GM12878 (cell line): ENCODE data around the gene ZDHHC11. TPM values are rescaled to one million over a fixed set of nuclear protein-coding genes. Genes with fewer than 3 reads are reported as not detected.

Experiments
- CBFB ChIP-seq: IDR thresholded peaks from 2 replicates; pipeline ENCODE4 v1.6.1; 2016; ENCODE audit warnings: antibody characterized with exemption, low read depth
- HDGF ChIP-seq: fragments of 450-650 bp; IDR thresholded peaks from 2 replicates; pipeline ENCODE4 v1.6.1; 2016; ENCODE audit warnings: antibody characterized with exemption
- MTA3 ChIP-seq: IDR thresholded peaks from 2 replicates; pipeline ENCODE4 v1.6.1; 2012; ENCODE audit warnings: low read length, inconsistent platforms, borderline replicate concordance
- NR2C1 ChIP-seq: fragments of 450-650 bp; IDR thresholded peaks from 2 replicates; pipeline ENCODE4 v1.6.1; 2017; ENCODE audit warnings: antibody characterized with exemption, mild to moderate bottlenecking, moderate library complexity
- polyA plus RNA-seq, 11 experiments: library from polyadenylated mRNA; depleted of rRNA in 4 of 11; unstranded in 6 of 11; stranded (reverse) in 5 of 11; fragments of >200 nt; fragmentation: Nextera tagmentation in 4 of 11; fragmentation: Illumina TruSeq in 1 of 11; extraction: Ambion mirVana in 4 of 11; extraction: Trizol in 1 of 11; gene quantifications; 1 replicate in 1 of 11; 2 replicates in 10 of 11; pipeline versions ENCODE4 v1.2.1 to v1.2.3, GENCODE V29; 2011 to 2016; ENCODE audit warnings: inconsistent platforms in 2 of 11, missing spikeins in 2 of 11, low read depth in 1 of 11
- total RNA-seq, 4 experiments: library from RNA; depleted of rRNA in 3 of 4; stranded (reverse); fragments of >200 nt in 3 of 4; fragmentation: Illumina TruSeq in 1 of 4; extraction: Trizol in 1 of 4; gene quantifications; 2 replicates each; pipeline versions ENCODE4 v1.2.1 to v1.2.3, GENCODE V29; 2013 to 2021
- TF ChIP-seq, protein P1 (sequence below): fragments of 450-650 bp; formaldehyde crosslinking; IDR thresholded peaks from 2 replicates; pipeline ENCODE4 v1.4.0; 2022; ENCODE audit warnings: mild to moderate bottlenecking, moderate library complexity
- TF ChIP-seq, protein P2 (sequence below): fragments of 450-650 bp; IDR thresholded peaks from 2 replicates; pipeline ENCODE4 v1.6.1; 2017; ENCODE audit warnings: mild to moderate bottlenecking
- TF ChIP-seq, protein P3 (sequence below): IDR thresholded peaks from 2 replicates; pipeline ENCODE4 v1.6.1; 2012; ENCODE audit warnings: improper control_type of control experiment, low read depth, low read length; ENCODE audit not compliant: insufficient replicate concordance

Gene ZDHHC11
- total and polyA plus RNA-seq, 10 of the 15 experiments (the other 5 are each of a cell fraction or from before 2014, with no cell fraction given): 0.04 to 1.4 (median 0.30) TPM

DNA sequence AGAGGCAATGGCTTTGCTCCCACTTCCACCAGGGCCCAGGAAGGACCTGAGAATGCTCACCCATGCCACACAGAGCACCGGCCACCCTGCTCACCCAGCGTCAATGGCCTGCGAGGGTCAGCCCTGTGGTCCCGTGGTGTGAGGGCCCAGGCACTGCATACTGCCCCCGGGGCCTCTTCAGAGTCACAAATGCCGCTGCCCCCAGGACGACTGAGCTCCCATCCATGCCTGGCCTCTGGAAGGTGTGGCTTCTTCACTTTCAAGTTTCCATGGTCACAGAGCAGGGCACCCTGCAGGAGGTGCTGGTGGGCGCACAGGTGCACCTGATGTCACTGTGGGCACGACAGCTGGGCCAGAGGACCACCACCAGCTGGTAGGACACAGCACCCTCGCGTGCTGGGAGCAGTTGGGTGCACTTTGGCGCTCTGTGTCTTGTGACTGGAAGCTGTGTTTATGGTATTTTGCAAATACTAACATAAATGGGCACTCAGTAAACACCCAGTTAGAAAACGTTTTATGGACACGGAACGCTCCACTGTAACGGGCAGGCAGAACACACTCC is 12.5 kb upstream of the ZDHHC11 start (continued):
- TF ChIP-seq, protein P1, sequence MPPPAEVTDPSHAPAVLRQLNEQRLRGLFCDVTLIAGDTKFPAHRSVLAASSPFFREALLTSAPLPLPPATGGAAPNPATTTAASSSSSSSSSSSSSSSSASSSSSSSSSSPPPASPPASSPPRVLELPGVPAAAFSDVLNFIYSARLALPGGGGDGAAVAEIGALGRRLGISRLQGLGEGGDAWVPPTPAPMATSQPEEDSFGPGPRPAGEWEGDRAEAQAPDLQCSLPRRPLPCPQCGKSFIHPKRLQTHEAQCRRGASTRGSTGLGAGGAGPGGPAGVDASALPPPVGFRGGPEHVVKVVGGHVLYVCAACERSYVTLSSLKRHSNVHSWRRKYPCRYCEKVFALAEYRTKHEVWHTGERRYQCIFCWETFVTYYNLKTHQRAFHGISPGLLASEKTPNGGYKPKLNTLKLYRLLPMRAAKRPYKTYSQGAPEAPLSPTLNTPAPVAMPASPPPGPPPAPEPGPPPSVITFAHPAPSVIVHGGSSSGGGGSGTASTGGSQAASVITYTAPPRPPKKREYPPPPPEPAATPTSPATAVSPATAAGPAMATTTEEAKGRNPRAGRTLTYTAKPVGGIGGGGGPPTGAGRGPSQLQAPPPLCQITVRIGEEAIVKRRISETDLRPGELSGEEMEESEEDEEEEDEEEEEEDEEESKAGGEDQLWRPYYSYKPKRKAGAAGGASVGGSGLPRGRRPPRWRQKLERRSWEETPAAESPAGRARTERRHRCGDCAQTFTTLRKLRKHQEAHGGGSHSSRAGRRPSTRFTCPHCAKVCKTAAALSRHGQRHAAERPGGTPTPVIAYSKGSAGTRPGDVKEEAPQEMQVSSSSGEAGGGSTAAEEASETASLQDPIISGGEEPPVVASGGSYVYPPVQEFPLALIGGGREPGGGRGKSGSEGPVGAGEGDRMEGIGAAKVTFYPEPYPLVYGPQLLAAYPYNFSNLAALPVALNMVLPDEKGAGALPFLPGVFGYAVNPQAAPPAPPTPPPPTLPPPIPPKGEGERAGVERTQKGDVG (CRISPR knock-in tag): no peak
- TF ChIP-seq HDGF (no peak), CBFB (no peak), MTA3 (no peak), NR2C1 (no peak)
- TF ChIP-seq, protein P2, sequence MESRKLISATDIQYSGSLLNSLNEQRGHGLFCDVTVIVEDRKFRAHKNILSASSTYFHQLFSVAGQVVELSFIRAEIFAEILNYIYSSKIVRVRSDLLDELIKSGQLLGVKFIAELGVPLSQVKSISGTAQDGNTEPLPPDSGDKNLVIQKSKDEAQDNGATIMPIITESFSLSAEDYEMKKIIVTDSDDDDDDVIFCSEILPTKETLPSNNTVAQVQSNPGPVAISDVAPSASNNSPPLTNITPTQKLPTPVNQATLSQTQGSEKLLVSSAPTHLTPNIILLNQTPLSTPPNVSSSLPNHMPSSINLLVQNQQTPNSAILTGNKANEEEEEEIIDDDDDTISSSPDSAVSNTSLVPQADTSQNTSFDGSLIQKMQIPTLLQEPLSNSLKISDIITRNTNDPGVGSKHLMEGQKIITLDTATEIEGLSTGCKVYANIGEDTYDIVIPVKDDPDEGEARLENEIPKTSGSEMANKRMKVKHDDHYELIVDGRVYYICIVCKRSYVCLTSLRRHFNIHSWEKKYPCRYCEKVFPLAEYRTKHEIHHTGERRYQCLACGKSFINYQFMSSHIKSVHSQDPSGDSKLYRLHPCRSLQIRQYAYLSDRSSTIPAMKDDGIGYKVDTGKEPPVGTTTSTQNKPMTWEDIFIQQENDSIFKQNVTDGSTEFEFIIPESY: no peak
- TF ChIP-seq, protein P3, sequence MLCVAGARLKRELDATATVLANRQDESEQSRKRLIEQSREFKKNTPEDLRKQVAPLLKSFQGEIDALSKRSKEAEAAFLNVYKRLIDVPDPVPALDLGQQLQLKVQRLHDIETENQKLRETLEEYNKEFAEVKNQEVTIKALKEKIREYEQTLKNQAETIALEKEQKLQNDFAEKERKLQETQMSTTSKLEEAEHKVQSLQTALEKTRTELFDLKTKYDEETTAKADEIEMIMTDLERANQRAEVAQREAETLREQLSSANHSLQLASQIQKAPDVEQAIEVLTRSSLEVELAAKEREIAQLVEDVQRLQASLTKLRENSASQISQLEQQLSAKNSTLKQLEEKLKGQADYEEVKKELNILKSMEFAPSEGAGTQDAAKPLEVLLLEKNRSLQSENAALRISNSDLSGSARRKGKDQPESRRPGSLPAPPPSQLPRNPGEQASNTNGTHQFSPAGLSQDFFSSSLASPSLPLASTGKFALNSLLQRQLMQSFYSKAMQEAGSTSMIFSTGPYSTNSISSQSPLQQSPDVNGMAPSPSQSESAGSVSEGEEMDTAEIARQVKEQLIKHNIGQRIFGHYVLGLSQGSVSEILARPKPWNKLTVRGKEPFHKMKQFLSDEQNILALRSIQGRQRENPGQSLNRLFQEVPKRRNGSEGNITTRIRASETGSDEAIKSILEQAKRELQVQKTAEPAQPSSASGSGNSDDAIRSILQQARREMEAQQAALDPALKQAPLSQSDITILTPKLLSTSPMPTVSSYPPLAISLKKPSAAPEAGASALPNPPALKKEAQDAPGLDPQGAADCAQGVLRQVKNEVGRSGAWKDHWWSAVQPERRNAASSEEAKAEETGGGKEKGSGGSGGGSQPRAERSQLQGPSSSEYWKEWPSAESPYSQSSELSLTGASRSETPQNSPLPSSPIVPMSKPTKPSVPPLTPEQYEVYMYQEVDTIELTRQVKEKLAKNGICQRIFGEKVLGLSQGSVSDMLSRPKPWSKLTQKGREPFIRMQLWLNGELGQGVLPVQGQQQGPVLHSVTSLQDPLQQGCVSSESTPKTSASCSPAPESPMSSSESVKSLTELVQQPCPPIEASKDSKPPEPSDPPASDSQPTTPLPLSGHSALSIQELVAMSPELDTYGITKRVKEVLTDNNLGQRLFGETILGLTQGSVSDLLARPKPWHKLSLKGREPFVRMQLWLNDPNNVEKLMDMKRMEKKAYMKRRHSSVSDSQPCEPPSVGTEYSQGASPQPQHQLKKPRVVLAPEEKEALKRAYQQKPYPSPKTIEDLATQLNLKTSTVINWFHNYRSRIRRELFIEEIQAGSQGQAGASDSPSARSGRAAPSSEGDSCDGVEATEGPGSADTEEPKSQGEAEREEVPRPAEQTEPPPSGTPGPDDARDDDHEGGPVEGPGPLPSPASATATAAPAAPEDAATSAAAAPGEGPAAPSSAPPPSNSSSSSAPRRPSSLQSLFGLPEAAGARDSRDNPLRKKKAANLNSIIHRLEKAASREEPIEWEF: no peak
